ENCODE results near the gene ARHGDIB. TPM values are rescaled to one million over a fixed set of nuclear protein-coding genes. Genes with fewer than 3 reads are reported as not detected.

The ARHGDIB gene
- 100 to 1,000 TPM in 1 of 4 donors, 10 to 100 TPM in 3; 26.4 to 104 (median 56.7) TPM for polyA plus RNA-seq
- long read RNA-seq, donor 1, transcript ARHGDIB-201 (6 exons, 1,256 nt), result major isoform, 62 of 114 reads
- long read RNA-seq, donor 1, partial matches to known transcripts, result 48 of 114 reads
- long read RNA-seq, donor 1, other reads (novel, unspliced or antisense), result 0 of 114 reads
- long read RNA-seq, donor 2, transcript ARHGDIB-201 (6 exons, 1,256 nt), result major isoform, 14 of 20 reads
- long read RNA-seq, donor 2, partial matches to known transcripts, result 5 of 20 reads
- long read RNA-seq, donor 2, other reads (novel, unspliced or antisense), result 0 of 20 reads
- long read RNA-seq, donor 3, transcript ARHGDIB-201 (6 exons, 1,256 nt), result major isoform, 21 of 40 reads
- long read RNA-seq, donor 3, partial matches to known transcripts, result 17 of 40 reads
- long read RNA-seq, donor 3, other reads (novel, unspliced or antisense), result 0 of 40 reads
- long read RNA-seq, donor 4, result 0 reads
- long read RNA-seq, donor 5, transcript ARHGDIB-201 (6 exons, 1,256 nt), result major isoform, 9 of 9 reads
- long read RNA-seq, donor 5, partial matches to known transcripts, result 0 of 9 reads
- long read RNA-seq, donor 5, other reads (novel, unspliced or antisense), result 0 of 9 reads
- long read RNA-seq, donor 6, transcript ARHGDIB-201 (6 exons, 1,256 nt), result major isoform, 25 of 31 reads
- long read RNA-seq, donor 6, partial matches to known transcripts, result 5 of 31 reads
- long read RNA-seq, donor 6, other reads (novel, unspliced or antisense), result 0 of 31 reads
- long read RNA-seq, donor 7, result 0 reads
- long read RNA-seq, donor 8, partial matches to known transcripts, result 0 of 2 reads
- long read RNA-seq, donor 8, other reads (novel, unspliced or antisense), result 0 of 2 reads
- long read RNA-seq, donor 9, partial matches to known transcripts, result 5 of 7 reads
- long read RNA-seq, donor 9, other reads (novel, unspliced or antisense), result 0 of 7 reads
- long read RNA-seq, donor 10, transcript ARHGDIB-201 (6 exons, 1,256 nt), result major isoform, 26 of 36 reads
- long read RNA-seq, donor 10, partial matches to known transcripts, result 9 of 36 reads
- long read RNA-seq, donor 10, other reads (novel, unspliced or antisense), result 0 of 36 reads

- FAIRE-seq (no peak), DNase-seq (peak in 1 of 2 donors; percentile 73)
- H3K27me3 ChIP-seq (ENCODE audit: control insufficient read depth in 3 of 3, insufficient read depth in 3 of 3, low read length in 3 of 3), result no peaks in the 10 kb centered on the region
- 47 to 68% (median 57%) methylated on average over 14 of the region's 14 CpGs for WGBS, 3 donors
- no peaks in the 10 kb centered on the region for H3K9me3 ChIP-seq (ENCODE audit: control insufficient read depth in 2 of 2, insufficient read depth in 1 of 2, low read depth in 1 of 2, low read length in 1 of 2)
- H3K4me1 ChIP-seq (ENCODE audit: control insufficient read depth in 3 of 3, insufficient read depth in 2 of 3, low read depth in 1 of 3, low read length in 2 of 3), result peaks cover 0 to 2% (median 0%) of the 10 kb centered on the region in 3 donors
- H3K4me3 ChIP-seq (ENCODE audit: low read depth in 1 of 3, low read length in 3 of 3), result peak within 1 kb of the TSS; percentile 19 to 72 (median 63)
- peak within 1 kb of the TSS; percentile 26 to 94 (median 77) for H3K27ac ChIP-seq (ENCODE audit: low read depth in 1 of 3, low read length in 2 of 3)
- H3K36me3 ChIP-seq (ENCODE audit: control insufficient read depth in 3 of 3, insufficient read depth in 2 of 3, low read depth in 1 of 3, low read length in 3 of 3), result no peaks in the 10 kb centered on the region
Measured at GRCh38 chr12:14961466-14962152, at the start of gene ARHGDIB. Gene ARHGDIB (minus strand): TSS chr12:14961601. CDS start chr12:14950712, 10,889 bp downstream.

GRCh38 chr12:15011162-15011561, 49.8 kb upstream of the ARHGDIB start:
- H3K4me3 ChIP-seq (ENCODE audit: low read depth in 1 of 3, low read length in 3 of 3), result no peak overlapping the region
- FAIRE-seq, result no peak
- no peaks in the 10 kb centered on the region for H3K9me3 ChIP-seq (ENCODE audit: control insufficient read depth in 2 of 2, insufficient read depth in 1 of 2, low read depth in 1 of 2, low read length in 1 of 2)
- no peak overlapping the region for H3K27ac ChIP-seq (ENCODE audit: low read depth in 1 of 3, low read length in 2 of 3)
- DNase-seq, result no peak
- H3K4me1 ChIP-seq (ENCODE audit: control insufficient read depth in 3 of 3, insufficient read depth in 2 of 3, low read depth in 1 of 3, low read length in 2 of 3), result no peaks in the 10 kb centered on the region
- H3K36me3 ChIP-seq (ENCODE audit: control insufficient read depth in 3 of 3, insufficient read depth in 2 of 3, low read depth in 1 of 3, low read length in 3 of 3), result no peaks in the 10 kb centered on the region
- peaks cover 0 to 5% (median 0%) of the 10 kb centered on the region in 3 donors for H3K27me3 ChIP-seq (ENCODE audit: control insufficient read depth in 3 of 3, insufficient read depth in 3 of 3, low read length in 3 of 3)

- Histone ChIP-seq H3K27me3 (ENCODE audit: control insufficient read depth in 3 of 3, insufficient read depth in 3 of 3, low read length in 3 of 3) (peaks cover 0 to 5% (median 0%) of the 10 kb centered on the region in 3 donors), H3K36me3 (ENCODE audit: control insufficient read depth in 3 of 3, insufficient read depth in 2 of 3, low read depth in 1 of 3, low read length in 3 of 3) (no peaks in the 10 kb centered on the region), H3K4me1 (ENCODE audit: control insufficient read depth in 3 of 3, insufficient read depth in 2 of 3, low read depth in 1 of 3, low read length in 2 of 3) (no peaks in the 10 kb centered on the region), H3K4me3 (ENCODE audit: low read depth in 1 of 3, low read length in 3 of 3) (no peak overlapping the region), H3K27ac (ENCODE audit: low read depth in 1 of 3, low read length in 2 of 3) (no peak overlapping the region), H3K9me3 (ENCODE audit: control insufficient read depth in 2 of 2, insufficient read depth in 1 of 2, low read depth in 1 of 2, low read length in 1 of 2) (no peaks in the 10 kb centered on the region)
- WGBS, 3 donors, result 8 to 26% (median 26%) methylated on average over 3 of the region's 3 CpGs
- DNase-seq, result no peak
- no peak for FAIRE-seq
Measured at GRCh38 chr12:15007551-15007950, 46.1 kb upstream of the ARHGDIB start.

GRCh38 chr12:15005064-15005463, 43.7 kb upstream of the ARHGDIB start:
- no peaks in the 10 kb centered on the region for H3K4me1 ChIP-seq (ENCODE audit: control insufficient read depth in 3 of 3, insufficient read depth in 2 of 3, low read depth in 1 of 3, low read length in 2 of 3)
- H3K4me3 ChIP-seq (ENCODE audit: low read depth in 1 of 3, low read length in 3 of 3), result no peak overlapping the region
- no peaks in the 10 kb centered on the region for H3K9me3 ChIP-seq (ENCODE audit: control insufficient read depth in 2 of 2, insufficient read depth in 1 of 2, low read depth in 1 of 2, low read length in 1 of 2)
- FAIRE-seq, result no peak
- H3K36me3 ChIP-seq (ENCODE audit: control insufficient read depth in 3 of 3, insufficient read depth in 2 of 3, low read depth in 1 of 3, low read length in 3 of 3), result no peaks in the 10 kb centered on the region
- H3K27ac ChIP-seq (ENCODE audit: low read depth in 1 of 3, low read length in 2 of 3), result no peak overlapping the region
- peaks cover 0 to 5% (median 4%) of the 10 kb centered on the region in 3 donors for H3K27me3 ChIP-seq (ENCODE audit: control insufficient read depth in 3 of 3, insufficient read depth in 3 of 3, low read length in 3 of 3)
- no peak for DNase-seq

GRCh38 chr12:15004421-15004820, 43.0 kb upstream of the ARHGDIB start:
- Histone ChIP-seq H3K4me3 (ENCODE audit: low read depth in 1 of 3, low read length in 3 of 3) (no peak overlapping the region), H3K36me3 (ENCODE audit: control insufficient read depth in 3 of 3, insufficient read depth in 2 of 3, low read depth in 1 of 3, low read length in 3 of 3) (no peaks in the 10 kb centered on the region), H3K27me3 (ENCODE audit: control insufficient read depth in 3 of 3, insufficient read depth in 3 of 3, low read length in 3 of 3) (peaks cover 0 to 4% (median 4%) of the 10 kb centered on the region in 3 donors), H3K27ac (ENCODE audit: low read depth in 1 of 3, low read length in 2 of 3) (no peak overlapping the region), H3K4me1 (ENCODE audit: control insufficient read depth in 3 of 3, insufficient read depth in 2 of 3, low read depth in 1 of 3, low read length in 2 of 3) (peaks cover 0 to 3% (median 0%) of the 10 kb centered on the region in 3 donors), H3K9me3 (ENCODE audit: control insufficient read depth in 2 of 2, insufficient read depth in 1 of 2, low read depth in 1 of 2, low read length in 1 of 2) (no peaks in the 10 kb centered on the region)
- DNase-seq, result no peak
- no peak for FAIRE-seq
- WGBS, 3 donors, result 36 to 65% (median 51%) methylated on average over 2 of the region's 2 CpGs

DNA sequence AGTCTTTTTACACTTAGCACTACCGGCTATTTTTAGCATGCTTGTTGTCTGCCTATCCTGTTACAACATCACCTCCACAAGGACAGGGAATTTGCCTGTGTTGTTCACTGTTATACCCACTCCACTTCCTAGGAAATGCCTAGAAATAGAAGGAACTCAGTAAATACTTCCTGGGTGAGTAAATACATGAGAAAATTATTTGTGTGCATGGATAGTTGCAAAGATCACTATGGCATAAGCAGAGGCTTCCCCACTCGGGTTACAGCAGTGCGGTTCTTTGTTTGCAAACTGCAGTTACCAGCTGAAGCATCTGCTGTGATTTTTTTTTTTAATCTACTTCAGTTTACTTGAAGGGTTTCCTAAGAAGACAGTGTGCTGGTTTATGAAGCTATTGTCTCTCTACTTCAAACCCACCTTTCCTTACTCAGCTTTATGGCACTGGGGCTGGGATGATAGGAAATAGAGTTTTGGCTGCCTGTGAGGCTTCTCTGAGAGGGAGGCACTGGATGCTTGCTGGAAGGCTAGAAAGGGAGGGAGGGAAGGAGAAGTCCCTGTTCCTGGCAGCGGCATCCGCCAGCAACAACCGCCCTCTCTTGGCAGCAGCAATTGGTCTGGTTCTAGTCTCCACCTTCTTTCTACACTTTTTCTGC, 40.5 kb upstream of the ARHGDIB start:
- DNase-seq, result no peak
- Histone ChIP-seq H3K4me1 (ENCODE audit: control insufficient read depth in 3 of 3, insufficient read depth in 2 of 3, low read depth in 1 of 3, low read length in 2 of 3) (peaks cover 0 to 5% (median 0%) of the 10 kb centered on the region in 3 donors), H3K27ac (ENCODE audit: low read depth in 1 of 3, low read length in 2 of 3) (no peak overlapping the region), H3K9me3 (ENCODE audit: control insufficient read depth in 2 of 2, insufficient read depth in 1 of 2, low read depth in 1 of 2, low read length in 1 of 2) (no peaks in the 10 kb centered on the region), H3K4me3 (ENCODE audit: low read depth in 1 of 3, low read length in 3 of 3) (no peak overlapping the region), H3K27me3 (ENCODE audit: control insufficient read depth in 3 of 3, insufficient read depth in 3 of 3, low read length in 3 of 3) (peaks cover 0 to 4% (median 3%) of the 10 kb centered on the region in 3 donors), H3K36me3 (ENCODE audit: control insufficient read depth in 3 of 3, insufficient read depth in 2 of 3, low read depth in 1 of 3, low read length in 3 of 3) (no peaks in the 10 kb centered on the region)
- 31 to 43% (median 38%) methylated on average over 6 of the region's 6 CpGs for WGBS, 3 donors
- FAIRE-seq, result no peak

DNA sequence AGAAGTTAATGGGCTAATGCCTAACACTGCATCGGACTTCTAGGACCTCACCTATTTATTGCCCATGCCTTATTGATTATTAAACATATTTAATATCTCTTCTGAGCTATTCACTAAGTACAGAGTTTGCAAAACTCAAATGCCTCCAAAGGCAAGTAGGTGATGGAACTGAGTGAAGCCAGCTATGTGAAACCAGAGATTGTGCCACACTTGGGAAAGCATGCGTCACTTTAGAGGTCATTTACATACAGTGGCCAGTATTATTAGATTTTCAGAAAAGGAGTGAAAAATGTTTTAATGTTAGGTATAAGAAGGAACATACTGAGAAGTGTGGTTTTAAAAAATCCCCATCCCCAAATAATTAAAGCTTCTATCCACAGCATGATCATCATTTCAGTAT, 39.2 kb upstream of the ARHGDIB start:
- Histone ChIP-seq H3K27ac (ENCODE audit: low read depth in 1 of 3, low read length in 2 of 3) (no peak overlapping the region), H3K9me3 (ENCODE audit: control insufficient read depth in 2 of 2, insufficient read depth in 1 of 2, low read depth in 1 of 2, low read length in 1 of 2) (no peaks in the 10 kb centered on the region), H3K4me3 (ENCODE audit: low read depth in 1 of 3, low read length in 3 of 3) (no peak overlapping the region), H3K27me3 (ENCODE audit: control insufficient read depth in 3 of 3, insufficient read depth in 3 of 3, low read length in 3 of 3) (peaks cover 0 to 4% (median 0%) of the 10 kb centered on the region in 3 donors), H3K4me1 (ENCODE audit: control insufficient read depth in 3 of 3, insufficient read depth in 2 of 3, low read depth in 1 of 3, low read length in 2 of 3) (peaks cover 0 to 5% (median 0%) of the 10 kb centered on the region in 3 donors), H3K36me3 (ENCODE audit: control insufficient read depth in 3 of 3, insufficient read depth in 2 of 3, low read depth in 1 of 3, low read length in 3 of 3) (no peaks in the 10 kb centered on the region)
- DNase-seq, result no peak
- 72 to 88% (median 73%) methylated on average over 2 of the region's 2 CpGs for WGBS, 3 donors
- FAIRE-seq, result no peak
